Karpas-422 (cell line): ENCODE data around the gene TFEB. TPM values are rescaled to one million over a fixed set of nuclear protein-coding genes. Genes with fewer than 3 reads are reported as not detected.

Experiments
- DNase-seq: peaks from one replicate; pipeline ENCODE4 v3.0.0-alpha.2; 2015
- H2AFZ ChIP-seq: fragments of 200-600 bp; sonication (generic); 2 replicates; pipeline ENCODE4 v1.6.1; 2014; ENCODE audit warnings: antibody characterized with exemption, low read length, mixed read lengths
- H3K27ac ChIP-seq: fragments of 200-600 bp; sonication (generic); 2 replicates; pipeline ENCODE4 v1.5.1; 2014; ENCODE audit warnings: mild to moderate bottlenecking, low read length, moderate library complexity
- H3K27me3 ChIP-seq: fragments of 200-600 bp; sonication (generic); 2 replicates; pipeline ENCODE4 v1.6.1; 2014; ENCODE audit warnings: low read length, mixed read lengths
- H3K36me3 ChIP-seq: fragments of 200-600 bp; sonication (generic); 2 replicates; pipeline ENCODE4 v1.6.1; 2014; ENCODE audit warnings: low read length, mixed read lengths; ENCODE audit not compliant: insufficient read depth
- H3K4me1 ChIP-seq: fragments of 200-600 bp; sonication (generic); 2 replicates; pipeline ENCODE4 v1.6.1; 2014; ENCODE audit warnings: mild to moderate bottlenecking, low read length, mixed read lengths
- H3K4me2 ChIP-seq: fragments of 200-600 bp; sonication (generic); 2 replicates; pipeline ENCODE4 v1.6.1; 2014; ENCODE audit warnings: low read length, low read depth, mild to moderate bottlenecking; ENCODE audit not compliant: poor library complexity, severe bottlenecking
- H3K4me3 ChIP-seq: fragments of 200-600 bp; sonication (generic); 2 replicates; pipeline ENCODE4 v1.5.1; 2014; ENCODE audit warnings: mild to moderate bottlenecking, antibody characterized with exemption, low read length, mixed read lengths
- H3K79me2 ChIP-seq: fragments of 200-600 bp; sonication (generic); 2 replicates; pipeline ENCODE4 v1.6.1; 2014; ENCODE audit warnings: mild to moderate bottlenecking, low read length, mixed read lengths
- H3K9ac ChIP-seq: fragments of 200-600 bp; sonication (generic); 2 replicates; pipeline ENCODE4 v1.6.0; 2014; ENCODE audit warnings: low read length
- H3K9me2 ChIP-seq: fragments of 200-600 bp; sonication (generic), shearing (Covaris generic); replicated peaks from 2 replicates; pipeline ENCODE4 v1.6.0; 2014; ENCODE audit warnings: mild to moderate bottlenecking, low read length, moderate library complexity; ENCODE audit not compliant: insufficient read depth
- H3K9me3 ChIP-seq: fragments of 300-700, 200-600 bp; sonication (generic); 2 replicates; pipeline ENCODE4 v1.6.1; 2014; ENCODE audit warnings: low read length, mixed read lengths
- H4K20me1 ChIP-seq: fragments of 200-600 bp; sonication (generic); 2 replicates; pipeline ENCODE4 v1.6.1; 2014; ENCODE audit warnings: mild to moderate bottlenecking, antibody characterized with exemption, low read length, low read depth; ENCODE audit not compliant: insufficient read depth
- total RNA-seq: library from RNA; depleted of rRNA; stranded (reverse); fragments of >200 nt; shearing (Covaris generic); gene quantifications from 2 replicates; pipeline ENCODE4 v1.2.3, GENCODE V29; 2014; ENCODE audit warnings: low replicate concordance

Gene TFEB
- total RNA-seq, 1 experiment from 2014 or later = 72.3 TPM

- no peaks in the 10 kb centered on the region for H3K27me3 ChIP-seq
- H2AFZ ChIP-seq = no peak overlapping the region
- no peaks in the 10 kb centered on the region for H3K79me2 ChIP-seq
- H4K20me1 ChIP-seq = no peaks in the 10 kb centered on the region
- H3K4me2 ChIP-seq = no peak overlapping the region
- no peak overlapping the region for H3K27ac ChIP-seq
- no peaks in the 10 kb centered on the region for H3K9me2 ChIP-seq
- no peak for DNase-seq
- no peaks in the 10 kb centered on the region for H3K9me3 ChIP-seq
- no peaks in the 10 kb centered on the region for H3K4me1 ChIP-seq
- no peak overlapping the region for H3K4me3 ChIP-seq
- H3K36me3 ChIP-seq = no peaks in the 10 kb centered on the region
- no peak overlapping the region for H3K9ac ChIP-seq
Observed at GRCh38 chr6:41642090-41642959, 93.1 kb downstream of the TFEB start.

DNA sequence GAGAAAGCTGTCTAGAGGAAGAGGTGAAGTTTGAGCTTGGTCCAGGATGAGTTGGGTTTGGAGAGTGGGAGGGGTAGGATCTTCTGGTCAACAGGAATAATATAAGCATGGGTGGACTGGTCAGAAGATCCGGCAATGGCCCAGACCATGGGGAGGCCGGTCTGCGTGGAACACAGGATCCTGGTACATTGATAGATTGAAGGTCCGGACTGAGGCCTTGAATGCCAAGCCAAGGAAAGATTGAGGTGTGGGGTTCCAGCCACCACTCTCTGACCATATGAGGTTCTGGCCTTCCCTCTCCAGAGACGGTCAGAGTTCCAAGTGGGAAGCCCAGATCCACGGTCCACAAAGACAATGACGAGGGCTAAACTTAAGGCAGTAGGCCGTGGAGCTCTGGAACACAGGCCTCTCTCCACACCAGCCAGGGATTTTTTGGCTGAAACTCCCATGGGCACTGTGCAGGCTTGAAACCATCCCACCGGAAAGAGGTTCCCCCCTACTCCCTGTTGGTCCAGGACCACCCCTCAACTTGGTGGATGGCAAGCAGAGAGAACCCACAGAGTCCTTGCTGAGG lies 94.0 kb downstream of the TFEB start:
- H3K9ac ChIP-seq = no peak overlapping the region
- H3K27me3 ChIP-seq = no peaks in the 10 kb centered on the region
- no peaks in the 10 kb centered on the region for H3K36me3 ChIP-seq
- H3K9me3 ChIP-seq = no peaks in the 10 kb centered on the region
- no peak overlapping the region for H3K4me2 ChIP-seq
- H2AFZ ChIP-seq = no peak overlapping the region
- no peaks in the 10 kb centered on the region for H3K79me2 ChIP-seq
- no peaks in the 10 kb centered on the region for H4K20me1 ChIP-seq
- H3K4me1 ChIP-seq = no peaks in the 10 kb centered on the region
- DNase-seq = no peak
- no peaks in the 10 kb centered on the region for H3K9me2 ChIP-seq
- H3K27ac ChIP-seq = no peak overlapping the region
- no peak overlapping the region for H3K4me3 ChIP-seq

- H3K4me3 ChIP-seq = no peak overlapping the region
- no peaks in the 10 kb centered on the region for H4K20me1 ChIP-seq
- H3K27ac ChIP-seq = no peak overlapping the region
- H3K36me3 ChIP-seq = no peaks in the 10 kb centered on the region
- H3K27me3 ChIP-seq = no peaks in the 10 kb centered on the region
- no peak overlapping the region for H3K4me2 ChIP-seq
- no peaks in the 10 kb centered on the region for H3K4me1 ChIP-seq
- no peaks in the 10 kb centered on the region for H3K9me3 ChIP-seq
- no peaks in the 10 kb centered on the region for H3K9me2 ChIP-seq
- H3K9ac ChIP-seq = no peak overlapping the region
- no peak overlapping the region for H2AFZ ChIP-seq
- DNase-seq = no peak
- no peaks in the 10 kb centered on the region for H3K79me2 ChIP-seq
Observed at GRCh38 chr6:41640426-41640825, 95.0 kb downstream of the TFEB start.

- Histone ChIP-seq H3K9ac (no peak overlapping the region), H3K27ac (no peak overlapping the region), H3K79me2 (no peaks in the 10 kb centered on the region), H2AFZ (no peak overlapping the region), H3K4me2 (no peak overlapping the region), H3K9me3 (no peaks in the 10 kb centered on the region), H3K4me3 (no peak overlapping the region), H3K27me3 (no peaks in the 10 kb centered on the region), H3K36me3 (no peaks in the 10 kb centered on the region), H4K20me1 (no peaks in the 10 kb centered on the region), H3K9me2 (no peaks in the 10 kb centered on the region), H3K4me1 (no peaks in the 10 kb centered on the region)
- no peak for DNase-seq
Observed at GRCh38 chr6:41639809-41640371, 95.5 kb downstream of the TFEB start.

GRCh38 chr6:41638935-41639808 lies 96.2 kb downstream of the TFEB start:
- H3K27ac ChIP-seq = no peak overlapping the region
- H3K9me3 ChIP-seq = no peaks in the 10 kb centered on the region
- H2AFZ ChIP-seq = no peak overlapping the region
- DNase-seq = no peak
- H3K79me2 ChIP-seq = no peaks in the 10 kb centered on the region
- no peak overlapping the region for H3K4me2 ChIP-seq
- H3K27me3 ChIP-seq = no peaks in the 10 kb centered on the region
- no peaks in the 10 kb centered on the region for H3K4me1 ChIP-seq
- no peaks in the 10 kb centered on the region for H3K36me3 ChIP-seq
- H3K9ac ChIP-seq = no peak overlapping the region
- no peaks in the 10 kb centered on the region for H4K20me1 ChIP-seq
- H3K4me3 ChIP-seq = no peak overlapping the region
- H3K9me2 ChIP-seq = no peaks in the 10 kb centered on the region

DNA sequence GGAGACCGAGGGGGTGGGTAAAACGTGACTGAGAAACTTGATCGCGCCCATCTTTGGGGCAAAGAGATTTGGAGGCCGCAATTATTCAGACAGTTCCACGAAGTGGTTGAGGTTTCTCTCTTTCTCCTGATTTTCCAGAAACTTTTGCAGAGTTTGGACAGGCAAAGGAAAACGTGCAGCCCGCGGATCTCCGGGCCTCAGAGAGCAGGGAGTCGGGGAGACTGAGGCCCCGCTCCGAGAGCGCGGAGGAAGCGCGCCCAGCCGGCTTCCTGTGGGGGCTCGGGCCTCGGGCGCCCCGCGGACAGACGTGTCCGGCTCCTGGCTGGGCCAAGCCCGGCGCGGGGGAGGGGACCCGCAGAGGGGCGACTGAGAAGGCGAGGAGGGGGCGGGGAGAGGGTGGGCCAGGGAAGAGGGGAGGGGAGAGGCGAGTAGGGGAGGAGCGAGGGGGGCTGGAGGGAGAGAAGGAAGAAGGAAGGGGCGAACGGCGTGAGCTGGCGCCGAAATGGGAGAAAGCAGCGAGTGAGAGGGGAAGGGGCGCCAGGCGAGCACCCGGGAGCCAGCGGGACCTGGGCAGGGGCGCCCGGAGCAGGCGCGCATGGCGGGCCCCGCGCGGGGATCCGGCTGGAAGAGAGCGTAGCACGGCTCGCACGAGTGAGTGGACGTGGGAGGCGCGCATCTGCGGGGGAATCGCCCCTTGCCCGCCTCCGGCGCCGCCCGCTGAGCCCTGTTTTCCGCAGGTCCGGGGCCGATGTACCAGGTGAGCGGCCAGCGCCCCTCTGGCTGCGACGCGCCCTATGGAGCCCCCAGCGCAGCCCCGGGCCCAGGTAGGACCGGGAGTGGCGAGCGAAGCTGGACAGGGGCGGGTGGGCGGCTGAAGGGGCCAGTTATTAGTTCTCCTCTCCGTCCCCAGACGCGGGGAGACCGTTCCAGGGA lies 97.1 kb downstream of the TFEB start, which contains the start of gene MDFI:
TSS of gene MDFI (plus strand) at position 467 of the 933 bp plus-strand sequence. CDS start at position 749, 282 bp downstream.
- Histone ChIP-seq H2AFZ (no peak within 1 kb of the TSS), H3K4me3 (no peak within 1 kb of the TSS), H3K9me3 (no peaks in the 10 kb centered on the region), H3K27ac (no peak within 1 kb of the TSS), H3K9me2 (no peaks in the 10 kb centered on the region), H3K4me2 (no peak within 1 kb of the TSS), H3K36me3 (no peaks in the 10 kb centered on the region), H3K4me1 (no peaks in the 10 kb centered on the region), H4K20me1 (no peaks in the 10 kb centered on the region), H3K79me2 (no peaks in the 10 kb centered on the region), H3K9ac (no peak within 1 kb of the TSS), H3K27me3 (no peaks in the 10 kb centered on the region)
- DNase-seq = no peak

DNA sequence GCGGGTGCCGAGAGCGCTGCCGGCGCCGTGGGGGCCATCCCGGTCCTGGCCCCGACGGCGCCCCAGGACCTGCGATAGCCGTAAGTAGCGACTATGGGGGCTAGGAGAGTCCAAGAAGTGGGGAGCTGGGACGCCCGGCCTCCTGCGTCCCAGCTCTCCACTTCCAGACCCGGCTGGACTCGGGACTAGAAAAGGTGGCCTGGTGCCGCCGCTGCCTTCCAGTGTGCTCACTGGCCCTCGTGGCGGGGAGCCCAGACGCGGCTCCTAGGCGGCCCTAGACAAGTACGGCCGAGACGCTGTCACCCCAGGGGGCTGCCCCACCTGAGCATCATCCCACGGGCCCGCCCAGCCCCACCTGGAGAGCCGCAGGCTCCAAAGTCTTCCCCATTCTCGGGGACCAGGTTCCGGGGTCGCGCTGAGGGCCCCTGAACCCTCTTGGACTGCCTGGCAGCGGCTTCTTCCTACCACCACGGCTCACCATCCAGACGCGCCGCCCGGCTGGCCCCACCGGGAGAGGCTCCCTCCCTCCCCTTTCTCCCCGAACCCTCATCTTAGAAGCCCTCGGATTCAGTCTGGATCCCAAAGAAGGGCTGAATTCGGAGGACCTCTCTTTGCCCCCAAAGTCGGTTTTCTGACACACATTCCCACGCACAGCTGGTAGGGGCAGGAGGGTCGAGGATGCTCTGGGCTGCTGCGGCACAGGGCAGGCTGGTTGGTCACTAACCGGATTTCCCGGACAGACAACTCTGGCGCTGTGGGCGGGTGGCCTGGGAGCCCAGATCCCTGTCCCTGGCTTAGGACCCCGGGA lies 98.0 kb downstream of the TFEB start:
- Histone ChIP-seq H3K9me3 (no peaks in the 10 kb centered on the region), H2AFZ (no peak overlapping the region), H3K79me2 (no peaks in the 10 kb centered on the region), H3K4me2 (no peak overlapping the region), H3K9me2 (no peaks in the 10 kb centered on the region), H3K36me3 (no peaks in the 10 kb centered on the region), H3K27ac (no peak overlapping the region), H3K27me3 (no peaks in the 10 kb centered on the region), H4K20me1 (no peaks in the 10 kb centered on the region), H3K4me3 (no peak overlapping the region), H3K4me1 (no peaks in the 10 kb centered on the region), H3K9ac (no peak overlapping the region)
- DNase-seq = no peak
